ENCODE results near the gene CAPG.

GRCh38 chr2:85429924-85430289, 19.7 kb upstream of the CAPG start:
- TF ChIP-seq POLR2AphosphoS5 (IDR thresholded peaks at IDR 0.05) (no peak), EZH2 (IDR thresholded peaks at IDR 0.05; ENCODE audit: borderline replicate concordance, insufficient read depth, low read length, poor library complexity, severe bottlenecking) (no peak)
- TF ChIP-seq, protein P1, sequence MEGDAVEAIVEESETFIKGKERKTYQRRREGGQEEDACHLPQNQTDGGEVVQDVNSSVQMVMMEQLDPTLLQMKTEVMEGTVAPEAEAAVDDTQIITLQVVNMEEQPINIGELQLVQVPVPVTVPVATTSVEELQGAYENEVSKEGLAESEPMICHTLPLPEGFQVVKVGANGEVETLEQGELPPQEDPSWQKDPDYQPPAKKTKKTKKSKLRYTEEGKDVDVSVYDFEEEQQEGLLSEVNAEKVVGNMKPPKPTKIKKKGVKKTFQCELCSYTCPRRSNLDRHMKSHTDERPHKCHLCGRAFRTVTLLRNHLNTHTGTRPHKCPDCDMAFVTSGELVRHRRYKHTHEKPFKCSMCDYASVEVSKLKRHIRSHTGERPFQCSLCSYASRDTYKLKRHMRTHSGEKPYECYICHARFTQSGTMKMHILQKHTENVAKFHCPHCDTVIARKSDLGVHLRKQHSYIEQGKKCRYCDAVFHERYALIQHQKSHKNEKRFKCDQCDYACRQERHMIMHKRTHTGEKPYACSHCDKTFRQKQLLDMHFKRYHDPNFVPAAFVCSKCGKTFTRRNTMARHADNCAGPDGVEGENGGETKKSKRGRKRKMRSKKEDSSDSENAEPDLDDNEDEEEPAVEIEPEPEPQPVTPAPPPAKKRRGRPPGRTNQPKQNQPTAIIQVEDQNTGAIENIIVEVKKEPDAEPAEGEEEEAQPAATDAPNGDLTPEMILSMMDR (IDR thresholded peaks at IDR 0.05; ENCODE audit: poor library complexity, severe bottlenecking) = no peak
